Pancreas (tissue), 10 donors: ENCODE results near the gene ST6GALNAC5. TPM values are rescaled to one million over a fixed set of nuclear protein-coding genes. Genes with fewer than 3 reads are reported as not detected.

Source experiments
- ATAC-seq, 4 donors: fragments of 200-7000 bp; cut with Tn5 transposase; one replicate each; pipeline versions ENCODE4 v1.8.0 to v1.9.1; 2020; ENCODE audit warnings: mild to moderate bottlenecking in 4 of 4, moderate library complexity in 4 of 4
- DNase-seq, 6 donors: peaks; one replicate each; pipeline ENCODE4 v3.0.0-alpha.2; 2020
- FAIRE-seq: peaks from 2 replicates; lab custom pipeline; 2012; peaks lifted over from hg19 to GRCh38; lab: Jason Lieb, UNC
- H3K27ac ChIP-seq, 4 donors: fragments of 200-600 bp; sonication (generic); 1 replicate in 3 of 4; 2 replicates in 1 of 4; pipeline versions ENCODE4 v1.5.0 to v1.8.0; 2020
- H3K27me3 ChIP-seq, 4 donors: fragments of 200-600 bp; one replicate each; pipeline ENCODE4 v1.8.0; 2021
- H3K36me3 ChIP-seq, 3 donors: fragments of 200-600 bp; sonication (generic) in 1 of 3; one replicate each; pipeline versions ENCODE4 v1.5.0 to v1.8.0; 2020 to 2021
- H3K4me1 ChIP-seq, 3 donors: fragments of 200-600 bp; one replicate each; pipeline ENCODE4 v1.8.0; 2021
- H3K4me3 ChIP-seq, 4 donors: fragments of 200-600 bp; sonication (generic) in 2 of 4; one replicate each; pipeline versions ENCODE4 v1.5.0 to v1.8.0; 2020 to 2021
- H3K9me3 ChIP-seq, 4 donors: fragments of 200-600 bp; one replicate each; pipeline ENCODE4 v1.8.0; 2021
- WGBS, 2 donors: extraction: QIAGEN DNeasy Blood & Tissue Kit; methylation state at CpG; one replicate each; pipeline ENCODE4 v1.1.7; 2013; 5-methylcytosine and 5-hydroxymethylcytosine counted together
- intact Hi-C, 3 donors: fragments of 100-400 bp; cut with DNase I; formaldehyde crosslinking; loops; one replicate each; pipeline versions ENCODE4 v1.11.1 to v1.14.2; 2022
- polyA plus RNA-seq, 2 donors: library from polyadenylated mRNA; stranded (reverse); fragments of 200-250 nt; gene quantifications; one replicate each; pipeline ENCODE4 v1.2.3, GENCODE V29; 2013
- total RNA-seq, 6 donors: library from RNA; stranded (reverse); fragmentation: NEBNext Ultra II Directional in 4 of 6; extraction: Animal tissue kit (Norgen Biotek cat#: 25700) in 4 of 6; gene quantifications; one replicate each; pipeline versions ENCODE4 v1.2.1 to v1.2.4, GENCODE V29; 2021 to 2023
- TF ChIP-seq, protein P1 (sequence below), 4 donors: fragments of 200-600 bp; sonication (generic) in 3 of 4; IDR thresholded peaks; one replicate each; pipeline versions ENCODE4 v1.5.0 to v1.8.0; 2021; ENCODE audit warnings: antibody characterized with exemption in 4 of 4
- donor health status: healthy with polysubstance abuse.
- donor health status: DM: no; HTN: no; CAD: no; lungs with moderate emphysema.
- donor health status: DM: no; HTN: no; CAD: no.
- donor health status: control.
- donor health status: control.
- donor health status: Bipolar disorder and iron deficiency.
- donor health status: DM: yes; HTN: yes; CAD: no.
- donor health status: DM: no; HTN: no; CAD: no.
- donor health status: DM: no; HTN: no; CAD: no.
- donor health status: DM: yes; HTN: yes; CAD: no.

Gene ST6GALNAC5
- total and polyA plus RNA-seq, 8 donors: 0.20 to 3.1 (median 0.55) TPM

DNA sequence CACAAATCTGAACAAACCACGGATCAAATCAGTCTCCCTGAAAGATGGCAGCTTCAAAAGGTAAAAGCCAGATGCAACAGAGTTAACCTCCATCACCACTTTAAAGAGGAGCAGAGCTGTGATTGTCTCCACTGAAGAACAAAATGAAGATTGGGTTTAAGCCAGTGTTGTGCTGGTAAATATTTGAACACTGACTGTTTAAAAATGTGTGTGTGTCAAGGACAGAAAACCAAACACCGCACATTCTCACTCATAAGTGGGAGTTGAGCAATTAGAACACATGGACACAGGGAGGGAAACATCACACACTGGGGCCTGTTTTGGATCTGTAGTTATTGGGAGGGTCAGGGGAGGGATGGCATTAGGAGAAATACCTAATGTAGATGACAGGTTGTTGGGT is 83.9 kb downstream of the ST6GALNAC5 start:
- Histone ChIP-seq H3K27ac (no peak overlapping the region), H3K4me1 (no peaks in the 10 kb centered on the region), H3K36me3 (no peaks in the 10 kb centered on the region), H3K27me3 (no peaks in the 10 kb centered on the region), H3K4me3 (no peak overlapping the region), H3K9me3 (no peaks in the 10 kb centered on the region)
- intact Hi-C loops: no loop called here
- ATAC-seq: peak in 2 of 4 donors; percentile 40 to 63
- DNase-seq: no peak
- TF ChIP-seq, protein P1, sequence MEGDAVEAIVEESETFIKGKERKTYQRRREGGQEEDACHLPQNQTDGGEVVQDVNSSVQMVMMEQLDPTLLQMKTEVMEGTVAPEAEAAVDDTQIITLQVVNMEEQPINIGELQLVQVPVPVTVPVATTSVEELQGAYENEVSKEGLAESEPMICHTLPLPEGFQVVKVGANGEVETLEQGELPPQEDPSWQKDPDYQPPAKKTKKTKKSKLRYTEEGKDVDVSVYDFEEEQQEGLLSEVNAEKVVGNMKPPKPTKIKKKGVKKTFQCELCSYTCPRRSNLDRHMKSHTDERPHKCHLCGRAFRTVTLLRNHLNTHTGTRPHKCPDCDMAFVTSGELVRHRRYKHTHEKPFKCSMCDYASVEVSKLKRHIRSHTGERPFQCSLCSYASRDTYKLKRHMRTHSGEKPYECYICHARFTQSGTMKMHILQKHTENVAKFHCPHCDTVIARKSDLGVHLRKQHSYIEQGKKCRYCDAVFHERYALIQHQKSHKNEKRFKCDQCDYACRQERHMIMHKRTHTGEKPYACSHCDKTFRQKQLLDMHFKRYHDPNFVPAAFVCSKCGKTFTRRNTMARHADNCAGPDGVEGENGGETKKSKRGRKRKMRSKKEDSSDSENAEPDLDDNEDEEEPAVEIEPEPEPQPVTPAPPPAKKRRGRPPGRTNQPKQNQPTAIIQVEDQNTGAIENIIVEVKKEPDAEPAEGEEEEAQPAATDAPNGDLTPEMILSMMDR (IDR thresholded peaks at IDR 0.05): no peak
- no peak for FAIRE-seq
- 17 to 23% methylated on average over 2 of the region's 2 CpGs for WGBS, 2 donors

DNA sequence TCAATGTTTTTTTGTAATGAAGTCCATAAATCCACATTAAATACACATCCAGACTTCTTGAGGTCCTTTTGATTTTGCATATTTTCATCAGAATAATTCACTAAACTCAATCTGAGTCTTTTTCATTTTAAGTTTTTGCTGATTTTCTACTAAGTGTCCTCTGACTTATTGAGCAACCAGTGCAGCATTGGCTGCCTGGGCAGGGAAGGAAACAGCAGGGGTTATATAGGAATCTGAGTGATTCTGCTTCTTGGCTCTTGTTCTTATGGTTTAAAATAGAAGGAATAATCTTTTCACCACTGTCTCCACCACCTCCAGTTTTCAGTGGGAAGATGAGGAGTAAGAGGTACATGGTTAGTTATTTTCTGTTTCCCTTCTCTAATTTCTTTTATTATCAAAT is 88.4 kb downstream of the ST6GALNAC5 start:
- TF ChIP-seq, protein P1 (IDR thresholded peaks at IDR 0.05): no peak
- Histone ChIP-seq H3K4me3 (no peak overlapping the region), H3K27ac (no peak overlapping the region), H3K27me3 (no peaks in the 10 kb centered on the region), H3K9me3 (no peaks in the 10 kb centered on the region), H3K4me1 (no peaks in the 10 kb centered on the region), H3K36me3 (no peaks in the 10 kb centered on the region)
- DNase-seq: no peak
- no peak for FAIRE-seq
- intact Hi-C loops: no loop called here
- ATAC-seq: no peak

DNA sequence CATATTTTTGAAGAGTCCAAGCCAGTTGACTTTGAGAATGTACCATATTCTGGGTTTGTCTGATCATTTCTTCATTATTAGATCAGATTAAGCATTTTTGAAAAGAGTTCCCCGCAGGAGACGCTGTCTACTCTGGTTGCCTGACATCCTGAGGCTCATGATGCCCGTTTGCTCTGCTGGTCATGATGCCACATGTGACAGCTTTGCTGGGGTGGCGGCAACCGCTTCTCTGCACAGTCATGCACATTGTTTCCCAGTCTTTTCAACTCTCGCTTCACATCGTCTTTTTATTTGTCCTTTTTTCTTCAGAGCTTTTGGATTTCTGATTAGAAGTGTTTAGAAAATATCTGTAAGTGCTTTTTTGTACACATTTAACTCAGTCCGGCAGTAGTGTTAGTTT is 90.7 kb downstream of the ST6GALNAC5 start:
- no peak for DNase-seq
- no peaks in the 10 kb centered on the region for H3K9me3 ChIP-seq
- no peaks in the 10 kb centered on the region for H3K36me3 ChIP-seq
- no peak for FAIRE-seq
- H3K27ac ChIP-seq: no peak overlapping the region
- no peaks in the 10 kb centered on the region for H3K4me1 ChIP-seq
- intact Hi-C loops: no loop called here
- TF ChIP-seq, protein P1 (IDR thresholded peaks at IDR 0.05): no peak
- no peaks in the 10 kb centered on the region for H3K27me3 ChIP-seq
- no peak overlapping the region for H3K4me3 ChIP-seq
- 71 to 75% methylated on average over 8 of the region's 8 CpGs for WGBS, 2 donors
- peak in 1 of 4 donors; percentile 56 for ATAC-seq

DNA sequence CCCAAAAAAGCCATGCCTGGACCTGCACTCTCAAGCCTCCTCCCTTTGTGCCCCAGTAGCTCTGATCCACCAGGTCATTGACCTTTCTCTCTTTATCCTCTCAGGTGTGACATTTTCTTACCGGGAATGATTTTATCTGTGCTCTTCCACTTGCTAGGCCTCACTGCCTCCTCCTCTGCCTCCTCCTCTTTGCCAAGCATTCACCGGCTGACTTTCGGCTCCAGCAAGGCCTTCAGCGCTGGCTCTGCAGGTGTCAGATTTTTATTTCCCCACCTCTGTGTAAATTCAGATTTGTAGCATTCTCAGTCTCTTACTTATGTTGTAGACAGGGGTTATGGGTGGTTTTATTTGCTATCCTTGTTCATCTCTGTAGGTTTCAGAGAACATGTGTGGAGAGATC is 91.5 kb downstream of the ST6GALNAC5 start:
- Histone ChIP-seq H3K4me3 (no peak overlapping the region), H3K36me3 (no peaks in the 10 kb centered on the region), H3K27me3 (no peaks in the 10 kb centered on the region), H3K9me3 (no peaks in the 10 kb centered on the region), H3K27ac (no peak overlapping the region), H3K4me1 (no peaks in the 10 kb centered on the region)
- intact Hi-C loops: no loop called here
- no peak for FAIRE-seq
- TF ChIP-seq, protein P1 (IDR thresholded peaks at IDR 0.05): no peak
- WGBS, 2 donors: 76 to 85% methylated on average over 4 of the region's 4 CpGs
- no peak for DNase-seq
- no peak for ATAC-seq

DNA sequence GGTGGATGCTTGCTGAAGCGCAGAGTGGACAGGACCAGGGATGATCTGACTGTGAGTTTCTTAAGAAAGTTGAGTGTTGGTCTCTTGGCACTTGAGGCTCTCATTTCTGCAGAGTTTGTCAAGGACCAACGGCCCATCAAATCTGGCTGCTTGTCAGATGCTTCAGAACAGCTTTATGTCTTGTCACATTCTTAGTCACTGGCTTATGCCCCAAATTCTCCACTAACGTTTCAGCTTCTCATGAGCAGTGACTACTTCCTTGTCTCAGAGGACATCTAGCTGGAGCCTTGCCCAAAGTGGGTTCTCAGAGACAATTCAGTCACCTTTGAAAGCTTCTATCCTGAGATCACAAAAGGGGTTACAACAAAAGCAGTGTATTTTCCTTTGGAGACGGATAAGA is 92.3 kb downstream of the ST6GALNAC5 start:
- no peak for DNase-seq
- intact Hi-C loops: no loop called here
- FAIRE-seq: no peak
- no peak overlapping the region for H3K4me3 ChIP-seq
- H3K36me3 ChIP-seq: no peaks in the 10 kb centered on the region
- H3K9me3 ChIP-seq: no peaks in the 10 kb centered on the region
- no peaks in the 10 kb centered on the region for H3K4me1 ChIP-seq
- H3K27me3 ChIP-seq: no peaks in the 10 kb centered on the region
- no peak overlapping the region for H3K27ac ChIP-seq
- TF ChIP-seq, protein P1 (IDR thresholded peaks at IDR 0.05): no peak
- no peak for ATAC-seq
- WGBS, 2 donors: 55 to 68% methylated on average over 4 of the region's 4 CpGs
